ENCODE results near the gene BASP1.
"Not testable (repeated sequence)": the region's sequence is repeated elsewhere in the genome, so short reads cannot be mapped to it uniquely, and the experiment has no call there.

BASP1 gene

GRCh38 chr5:17292434-17293015, 75.1 kb downstream of the BASP1 start:
- no peak overlapping the region for H3K4me3 Mint-ChIP-seq
- DNase-seq (no peak), ATAC-seq (no peak)
- H3K27ac Mint-ChIP-seq, result no peak overlapping the region
- no peaks in the 10 kb centered on the region for H3K27me3 Mint-ChIP-seq
- H3K36me3 Mint-ChIP-seq (ENCODE audit: low read depth), result peaks cover 2% of the 10 kb centered on the region
- H3K9me3 Mint-ChIP-seq, result peaks cover 14% of the 10 kb centered on the region
- H3K4me1 Mint-ChIP-seq, result no peaks in the 10 kb centered on the region

- Mint-ChIP-seq H3K4me3 (no peak overlapping the region), H3K27me3 (no peaks in the 10 kb centered on the region), H3K4me1 (no peaks in the 10 kb centered on the region), H3K9me3 (peaks cover 5% of the 10 kb centered on the region), H3K27ac (no peak overlapping the region), H3K36me3 (ENCODE audit: low read depth) (no peaks in the 10 kb centered on the region)
- ATAC-seq (no peak), DNase-seq (no peak)
Measured at GRCh38 chr5:17294639-17295311, 77.3 kb downstream of the BASP1 start.

- Mint-ChIP-seq H3K4me1 (no peaks in the 10 kb centered on the region), H3K27me3 (no peaks in the 10 kb centered on the region), H3K9me3 (peaks cover 5% of the 10 kb centered on the region), H3K4me3 (no peak overlapping the region), H3K27ac (no peak overlapping the region), H3K36me3 (ENCODE audit: low read depth) (no peaks in the 10 kb centered on the region)
- ATAC-seq (no peak), DNase-seq (no peak)
Measured at GRCh38 chr5:17295671-17296070, 78.2 kb downstream of the BASP1 start.

GRCh38 chr5:17302106-17302505, 84.7 kb downstream of the BASP1 start:
- no peak overlapping the region for H3K4me3 Mint-ChIP-seq
- ATAC-seq (no peak), DNase-seq (no peak)
- no peak overlapping the region for H3K27ac Mint-ChIP-seq
- H3K27me3 Mint-ChIP-seq, result no peaks in the 10 kb centered on the region
- no peaks in the 10 kb centered on the region for H3K4me1 Mint-ChIP-seq
- H3K36me3 Mint-ChIP-seq (ENCODE audit: low read depth), result no peaks in the 10 kb centered on the region
- H3K9me3 Mint-ChIP-seq, result peaks cover 4% of the 10 kb centered on the region

GRCh38 chr5:17302604-17303003, 85.2 kb downstream of the BASP1 start:
- no peaks in the 10 kb centered on the region for H3K27me3 Mint-ChIP-seq
- H3K36me3 Mint-ChIP-seq (ENCODE audit: low read depth), result no peaks in the 10 kb centered on the region
- H3K4me1 Mint-ChIP-seq, result no peaks in the 10 kb centered on the region
- H3K9me3 Mint-ChIP-seq, result peaks cover 8% of the 10 kb centered on the region
- ATAC-seq, result no peak
- no peak for DNase-seq
- H3K27ac Mint-ChIP-seq, result no peak overlapping the region
- H3K4me3 Mint-ChIP-seq, result no peak overlapping the region

GRCh38 chr5:17304282-17304681, 86.9 kb downstream of the BASP1 start:
- H3K27me3 Mint-ChIP-seq, result no peaks in the 10 kb centered on the region
- peaks cover 11% of the 10 kb centered on the region for H3K9me3 Mint-ChIP-seq
- no peaks in the 10 kb centered on the region for H3K36me3 Mint-ChIP-seq (ENCODE audit: low read depth)
- no peak for DNase-seq
- H3K4me1 Mint-ChIP-seq, result no peaks in the 10 kb centered on the region
- H3K4me3 Mint-ChIP-seq, result no peak overlapping the region
- H3K27ac Mint-ChIP-seq, result no peak overlapping the region
- ATAC-seq, result no peak

- H3K4me1 Mint-ChIP-seq, result no peaks in the 10 kb centered on the region
- no peak for ATAC-seq
- no peak for DNase-seq
- no peak overlapping the region for H3K27ac Mint-ChIP-seq
- no peaks in the 10 kb centered on the region for H3K36me3 Mint-ChIP-seq (ENCODE audit: low read depth)
- H3K4me3 Mint-ChIP-seq, result no peak overlapping the region
- H3K9me3 Mint-ChIP-seq, result peaks cover 11% of the 10 kb centered on the region
- H3K27me3 Mint-ChIP-seq, result no peaks in the 10 kb centered on the region
Measured at GRCh38 chr5:17305017-17305416, 87.6 kb downstream of the BASP1 start.

- H3K27me3 Mint-ChIP-seq, result no peaks in the 10 kb centered on the region
- H3K36me3 Mint-ChIP-seq (ENCODE audit: low read depth), result no peaks in the 10 kb centered on the region
- no peaks in the 10 kb centered on the region for H3K4me1 Mint-ChIP-seq
- H3K27ac Mint-ChIP-seq, result no peak overlapping the region
- ATAC-seq (no peak), DNase-seq (no peak)
- H3K4me3 Mint-ChIP-seq, result no peak overlapping the region
- peaks cover 11% of the 10 kb centered on the region for H3K9me3 Mint-ChIP-seq
Measured at GRCh38 chr5:17305964-17306725, 88.7 kb downstream of the BASP1 start.

GRCh38 chr5:17306726-17307091, 89.3 kb downstream of the BASP1 start:
- no peak overlapping the region for H3K4me3 Mint-ChIP-seq
- H3K36me3 Mint-ChIP-seq (ENCODE audit: low read depth), result no peaks in the 10 kb centered on the region
- ATAC-seq (no peak), DNase-seq (no peak)
- H3K9me3 Mint-ChIP-seq, result peaks cover 11% of the 10 kb centered on the region
- H3K27me3 Mint-ChIP-seq, result no peaks in the 10 kb centered on the region
- no peak overlapping the region for H3K27ac Mint-ChIP-seq
- H3K4me1 Mint-ChIP-seq, result no peaks in the 10 kb centered on the region

GRCh38 chr5:17307440-17307839, 90.0 kb downstream of the BASP1 start:
- peaks cover 11% of the 10 kb centered on the region for H3K9me3 Mint-ChIP-seq
- H3K27ac Mint-ChIP-seq; H3K27me3 Mint-ChIP-seq; H3K4me1 Mint-ChIP-seq; ATAC-seq; H3K36me3 Mint-ChIP-seq (ENCODE audit: low read depth); H3K4me3 Mint-ChIP-seq; DNase-seq: not testable (repeated sequence)

GRCh38 chr5:17308326-17309065, 91.1 kb downstream of the BASP1 start:
- DNase-seq, result no peak
- Mint-ChIP-seq H3K4me3 (no peak overlapping the region), H3K36me3 (ENCODE audit: low read depth) (no peaks in the 10 kb centered on the region), H3K9me3 (peaks cover 7% of the 10 kb centered on the region), H3K4me1 (no peaks in the 10 kb centered on the region), H3K27me3 (no peaks in the 10 kb centered on the region), H3K27ac (no peak overlapping the region)
- no peak for ATAC-seq

GRCh38 chr5:17309462-17309861, 92.0 kb downstream of the BASP1 start:
- no peak for DNase-seq
- Mint-ChIP-seq H3K36me3 (ENCODE audit: low read depth) (no peaks in the 10 kb centered on the region), H3K27ac (no peak overlapping the region), H3K4me3 (no peak overlapping the region), H3K4me1 (no peaks in the 10 kb centered on the region), H3K9me3 (peaks cover 7% of the 10 kb centered on the region), H3K27me3 (no peaks in the 10 kb centered on the region)
- no peak for ATAC-seq

GRCh38 chr5:17310502-17310901, 93.1 kb downstream of the BASP1 start:
- not testable (repeated sequence) for H3K27me3 Mint-ChIP-seq; H3K4me1 Mint-ChIP-seq; ATAC-seq; DNase-seq; H3K4me3 Mint-ChIP-seq; H3K9me3 Mint-ChIP-seq; H3K27ac Mint-ChIP-seq; H3K36me3 Mint-ChIP-seq (ENCODE audit: low read depth)

- ATAC-seq; H3K9me3 Mint-ChIP-seq; H3K27ac Mint-ChIP-seq; DNase-seq; H3K36me3 Mint-ChIP-seq (ENCODE audit: low read depth); H3K4me1 Mint-ChIP-seq; H3K27me3 Mint-ChIP-seq; H3K4me3 Mint-ChIP-seq: not testable (repeated sequence)
Measured at GRCh38 chr5:17311811-17312210, 94.4 kb downstream of the BASP1 start.

GRCh38 chr5:17312358-17312757, 94.9 kb downstream of the BASP1 start:
- DNase-seq, result no peak
- Mint-ChIP-seq H3K27me3 (no peaks in the 10 kb centered on the region), H3K27ac (no peak overlapping the region), H3K4me3 (no peak overlapping the region), H3K4me1 (peaks cover 5% of the 10 kb centered on the region), H3K36me3 (ENCODE audit: low read depth) (no peaks in the 10 kb centered on the region), H3K9me3 (peaks cover 6% of the 10 kb centered on the region)
- ATAC-seq, result no peak
